Gastrocnemius medialis (tissue), 4 donors: ENCODE results near the gene HSF2BP.

Source experiments
- CTCF ChIP-seq, 5 experiments: fragments of 450-650 bp in 3 of 5; fragments of 200-600 bp in 2 of 5; sonication (generic) in 2 of 5; IDR thresholded peaks in 4 of 5; conservative IDR thresholded peaks in 1 of 5; 1 replicate in 4 of 5; 2 replicates in 1 of 5; pipeline ENCODE4 v1.5.1; 2016 to 2019; ENCODE audit warnings: antibody characterized with exemption in 5 of 5, mild to moderate bottlenecking in 3 of 5, moderate library complexity in 3 of 5
- POLR2A ChIP-seq, 2 donors: fragments of 450-650 bp; IDR thresholded peaks; one replicate each; pipeline ENCODE4 v1.6.1; 2017; ENCODE audit warnings: antibody characterized with exemption in 2 of 2, mild to moderate bottlenecking in 2 of 2, moderate library complexity in 2 of 2

- TF ChIP-seq CTCF (IDR thresholded peaks at IDR 0.05 in 4 of 5, conservative IDR thresholded peaks at IDR 0.05 in 1 of 5): no peak
- TF ChIP-seq POLR2A (IDR thresholded peaks at IDR 0.05): no peak
Measured at GRCh38 chr21:43632373-43632905, 26.8 kb downstream of the HSF2BP start.
